Naive thymus-derived CD4-positive, alpha-beta T cell (primary cell): ENCODE results near the gene ST8SIA5. TPM values are rescaled to one million over a fixed set of nuclear protein-coding genes. Genes with fewer than 3 reads are reported as not detected.

ENCODE experiments used
- ATAC-seq: fragments of 150-1000 bp; cut with Tn5 transposase; 2 replicates; pipeline ENCODE4 v1.10.0; 2021; ENCODE audit warnings: mild to moderate bottlenecking, moderate library complexity
- CTCF ChIA-PET: fragments of 350-600 bp; sonication (Branson Sonifier 250); formaldehyde crosslinking; loops from one replicate; lab custom pipeline; 2021; ENCODE audit warnings: antibody characterized with exemption; lab: Charles Lee
- POLR2A ChIA-PET: fragments of 350-600 bp; sonication (Branson Sonifier 250); formaldehyde crosslinking; loops from one replicate; lab custom pipeline; 2021; ENCODE audit warnings: antibody characterized with exemption, inconsistent platforms; lab: Charles Lee
- DNase-seq, 9 donors: peaks; one replicate each; pipeline versions ENCODE4 v3.0.0 to v3.0.0-alpha.2; 2020 to 2022; ENCODE audit warnings: mixed read lengths in 1 of 9
- H3K27ac ChIP-seq: one replicate; pipeline ENCODE4 v1.7.0; 2013; ENCODE audit warnings: mild to moderate bottlenecking, low read depth, low read length, moderate library complexity
- H3K27me3 ChIP-seq, 2 donors: one replicate each; pipeline ENCODE4 v1.7.0; 2013; ENCODE audit warnings: low read length in 2 of 2, mild to moderate bottlenecking in 2 of 2, moderate library complexity in 2 of 2; ENCODE audit not compliant: control insufficient read depth in 2 of 2, insufficient read depth in 2 of 2
- H3K36me3 ChIP-seq, 3 experiments: 1 replicate in 2 of 3; 2 replicates in 1 of 3; pipeline ENCODE4 v1.7.0; 2013; ENCODE audit warnings: low read length in 3 of 3, mild to moderate bottlenecking in 3 of 3, moderate library complexity in 1 of 3; ENCODE audit not compliant: insufficient read depth in 3 of 3, control insufficient read depth in 2 of 3
- H3K4me1 ChIP-seq, 2 donors: one replicate each; pipeline ENCODE4 v1.7.0; 2013; ENCODE audit warnings: low read length in 2 of 2, mild to moderate bottlenecking in 2 of 2, moderate library complexity in 1 of 2; ENCODE audit not compliant: control insufficient read depth in 2 of 2, insufficient read depth in 2 of 2
- H3K4me3 ChIP-seq: 2 replicates; pipeline ENCODE4 v1.7.0; 2013; ENCODE audit warnings: mild to moderate bottlenecking, low read length
- H3K9me3 ChIP-seq, 3 experiments: 1 replicate in 2 of 3; 2 replicates in 1 of 3; pipeline ENCODE4 v1.7.0; 2013; ENCODE audit warnings: low read length in 3 of 3; ENCODE audit not compliant: control insufficient read depth in 2 of 3
- H3K27ac Mint-ChIP-seq, 9 donors: one replicate each; pipeline ENCODE4 v1.8.0; 2020 to 2022; ENCODE audit warnings: mixed read lengths in 9 of 9, mild to moderate bottlenecking in 8 of 9, moderate library complexity in 5 of 9, inconsistent platforms in 2 of 9
- H3K27me3 Mint-ChIP-seq, 5 donors: one replicate each; pipeline ENCODE4 v1.8.0; 2021 to 2022; ENCODE audit warnings: mixed read lengths in 5 of 5, mild to moderate bottlenecking in 1 of 5
- H3K36me3 Mint-ChIP-seq, 5 donors: one replicate each; pipeline ENCODE4 v1.8.0; 2020 to 2022; ENCODE audit warnings: mixed read lengths in 5 of 5, mild to moderate bottlenecking in 3 of 5, inconsistent platforms in 1 of 5
- H3K4me1 Mint-ChIP-seq, 7 donors: one replicate each; pipeline ENCODE4 v1.8.0; 2020 to 2022; ENCODE audit warnings: mixed read lengths in 7 of 7, mild to moderate bottlenecking in 3 of 7, inconsistent platforms in 1 of 7
- H3K4me3 Mint-ChIP-seq, 10 donors: one replicate each; pipeline ENCODE4 v1.8.0; 2020 to 2022; ENCODE audit warnings: mild to moderate bottlenecking in 10 of 10, mixed read lengths in 10 of 10, moderate library complexity in 6 of 10, inconsistent platforms in 2 of 10
- H3K9me3 Mint-ChIP-seq, 11 donors: one replicate each; pipeline ENCODE4 v1.8.0; 2020 to 2022; ENCODE audit warnings: mixed read lengths in 11 of 11, mild to moderate bottlenecking in 4 of 11, inconsistent platforms in 1 of 11, moderate library complexity in 1 of 11
- intact Hi-C, 2 donors: fragments of 100-400 bp; cut with micrococcal nuclease; formaldehyde crosslinking; loops; one replicate each; pipeline ENCODE4 v1.15.1; 2023
- polyA plus RNA-seq, 2 donors: library from polyadenylated mRNA; unstranded; fragments of 300-500 nt; fragmentation: Illumina TruSeq; gene quantifications; one replicate each; pipeline ENCODE4 v1.2.3, GENCODE V29; 2021
- total RNA-seq, 6 experiments: library from RNA in 5 of 6; stranded (reverse) in 5 of 6; gene quantifications; 1 replicate in 5 of 6; 2 replicates in 1 of 6; pipeline ENCODE4 v1.2.3 and lab custom pipeline; 2021 to 2026

ST8SIA5 gene
- total and polyA plus RNA-seq, 7 experiments from 2014 or later: 0.02 to 0.11 TPM; not detected in 5

- Mint-ChIP-seq H3K4me3 (no peak overlapping the region), H3K9me3 (peaks cover 0 to 2% (median 0%) of the 10 kb centered on the region in 11 donors), H3K36me3 (no peaks in the 10 kb centered on the region), H3K4me1 (peaks cover 0 to 3% (median 0%) of the 10 kb centered on the region in 7 donors), H3K27ac (no peak overlapping the region), H3K27me3 (peaks cover 0 to 28% (median 11%) of the 10 kb centered on the region in 5 donors)
- POLR2A ChIA-PET: no interaction called here
- ATAC-seq (no peak), DNase-seq (no peak)
- no peaks in the 10 kb centered on the region for H3K9me3 ChIP-seq
- no peaks in the 10 kb centered on the region for H3K27me3 ChIP-seq
- no peak overlapping the region for H3K4me3 ChIP-seq
- no peaks in the 10 kb centered on the region for H3K36me3 ChIP-seq
- no peak overlapping the region for H3K27ac ChIP-seq
- CTCF ChIA-PET: no interaction called here
- no peaks in the 10 kb centered on the region for H3K4me1 ChIP-seq
- intact Hi-C loops: no loop called here
Measured at GRCh38 chr18:46719388-46719787, 37.5 kb downstream of the ST8SIA5 start.

DNA sequence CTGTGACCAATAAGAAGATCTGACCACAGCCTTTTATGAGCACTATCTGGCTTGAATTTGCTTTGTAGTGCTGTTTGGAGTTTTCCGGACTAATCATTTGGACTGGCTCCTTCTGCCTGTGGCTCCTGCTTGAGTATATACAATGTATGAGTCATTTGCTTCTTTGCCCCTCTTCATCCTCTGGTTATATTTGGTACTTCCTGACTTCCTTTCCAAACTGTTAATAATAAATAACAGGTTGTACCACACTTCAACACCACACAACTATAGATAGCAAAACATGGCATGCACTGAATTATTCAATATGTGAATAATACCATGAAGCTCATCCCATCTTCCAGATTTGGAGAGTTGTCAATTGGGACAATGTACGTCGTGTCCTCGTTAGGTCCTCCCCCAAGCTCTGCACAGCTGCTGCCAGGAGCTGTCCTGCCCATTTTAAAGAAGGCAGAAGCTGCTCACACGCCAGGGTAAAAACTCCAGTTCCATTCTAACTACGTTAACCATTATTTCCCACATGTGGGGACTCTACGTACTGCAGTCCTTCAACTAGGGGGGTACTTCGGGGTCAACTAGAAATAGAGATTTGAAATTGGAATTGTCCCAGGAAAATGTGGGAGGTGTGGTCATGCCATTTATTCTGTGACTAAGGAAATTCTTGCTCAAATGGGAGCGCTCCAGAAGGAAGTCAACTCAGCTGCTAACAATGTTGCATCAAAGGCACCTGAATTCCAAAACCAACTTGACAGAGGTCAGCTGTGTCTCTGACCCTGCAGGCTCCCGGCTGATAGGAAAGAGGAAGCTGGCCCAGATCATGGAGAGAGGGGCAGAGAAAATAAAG is 38.1 kb downstream of the ST8SIA5 start:
- Mint-ChIP-seq H3K4me1 (peaks cover 0 to 3% (median 0%) of the 10 kb centered on the region in 7 donors), H3K36me3 (no peaks in the 10 kb centered on the region), H3K27me3 (peaks cover 0 to 28% (median 11%) of the 10 kb centered on the region in 5 donors), H3K4me3 (no peak overlapping the region), H3K27ac (no peak overlapping the region), H3K9me3 (peaks cover 0 to 2% (median 0%) of the 10 kb centered on the region in 11 donors)
- ChIA-PET CTCF (no interaction called here), POLR2A (no interaction called here)
- no peak overlapping the region for H3K27ac ChIP-seq
- intact Hi-C loops: no loop called here
- H3K4me1 ChIP-seq: no peaks in the 10 kb centered on the region
- H3K9me3 ChIP-seq: no peaks in the 10 kb centered on the region
- no peaks in the 10 kb centered on the region for H3K27me3 ChIP-seq
- ATAC-seq (no peak), DNase-seq (no peak)
- no peaks in the 10 kb centered on the region for H3K36me3 ChIP-seq
- H3K4me3 ChIP-seq: no peak overlapping the region

- H3K27me3 Mint-ChIP-seq: peaks cover 0 to 28% (median 11%) of the 10 kb centered on the region in 5 donors
Measured at GRCh38 chr18:46716827-46717226, 40.0 kb downstream of the ST8SIA5 start.

GRCh38 chr18:46716336-46716735 is 40.5 kb downstream of the ST8SIA5 start:
- no peaks in the 10 kb centered on the region for H3K9me3 ChIP-seq
- no peaks in the 10 kb centered on the region for H3K27me3 ChIP-seq
- ChIA-PET POLR2A (no interaction called here), CTCF (no interaction called here)
- no peak overlapping the region for H3K4me3 Mint-ChIP-seq
- no peak overlapping the region for H3K4me3 ChIP-seq
- ATAC-seq (no peak), DNase-seq (no peak)
- H3K36me3 ChIP-seq: no peaks in the 10 kb centered on the region
- H3K27me3 Mint-ChIP-seq: peaks cover 0 to 28% (median 11%) of the 10 kb centered on the region in 5 donors
- no peaks in the 10 kb centered on the region for H3K4me1 ChIP-seq
- H3K27ac ChIP-seq: no peak overlapping the region
- H3K4me1 Mint-ChIP-seq: peaks cover 0 to 1% (median 0%) of the 10 kb centered on the region in 7 donors
- H3K36me3 Mint-ChIP-seq: no peaks in the 10 kb centered on the region
- H3K9me3 Mint-ChIP-seq: peaks cover 0 to 2% (median 0%) of the 10 kb centered on the region in 11 donors
- intact Hi-C loops: no loop called here
- H3K27ac Mint-ChIP-seq: no peak overlapping the region

More at GRCh38 chr18:46716827-46717226, 40.0 kb downstream of the ST8SIA5 start:
- no peak overlapping the region for H3K4me3 Mint-ChIP-seq
- H3K4me1 Mint-ChIP-seq: peaks cover 0 to 1% (median 0%) of the 10 kb centered on the region in 7 donors
- no peaks in the 10 kb centered on the region for H3K36me3 Mint-ChIP-seq
- Histone ChIP-seq H3K4me1 (no peaks in the 10 kb centered on the region), H3K27me3 (no peaks in the 10 kb centered on the region), H3K9me3 (no peaks in the 10 kb centered on the region), H3K27ac (no peak overlapping the region), H3K36me3 (no peaks in the 10 kb centered on the region), H3K4me3 (no peak overlapping the region)
- DNase-seq: no peak
- no peak overlapping the region for H3K27ac Mint-ChIP-seq
- H3K9me3 Mint-ChIP-seq: peaks cover 0 to 2% (median 0%) of the 10 kb centered on the region in 11 donors
- intact Hi-C loops: no loop called here
- ChIA-PET POLR2A (no interaction called here), CTCF (no interaction called here)
- ATAC-seq: no peak

GRCh38 chr18:46715062-46715461 is 41.8 kb downstream of the ST8SIA5 start:
- Mint-ChIP-seq H3K36me3 (no peaks in the 10 kb centered on the region), H3K4me3 (no peak overlapping the region), H3K4me1 (peaks cover 0 to 1% (median 0%) of the 10 kb centered on the region in 7 donors), H3K27ac (no peak overlapping the region), H3K27me3 (peaks cover 0 to 26% (median 11%) of the 10 kb centered on the region in 5 donors), H3K9me3 (peaks cover 0 to 2% (median 0%) of the 10 kb centered on the region in 11 donors)
- ATAC-seq (no peak), DNase-seq (no peak)
- H3K4me1 ChIP-seq: no peaks in the 10 kb centered on the region
- no peak overlapping the region for H3K27ac ChIP-seq
- no peaks in the 10 kb centered on the region for H3K9me3 ChIP-seq
- no peaks in the 10 kb centered on the region for H3K36me3 ChIP-seq
- POLR2A ChIA-PET: no interaction called here
- CTCF ChIA-PET: no interaction called here
- intact Hi-C loops: no loop called here
- no peaks in the 10 kb centered on the region for H3K27me3 ChIP-seq
- H3K4me3 ChIP-seq: no peak overlapping the region

DNA sequence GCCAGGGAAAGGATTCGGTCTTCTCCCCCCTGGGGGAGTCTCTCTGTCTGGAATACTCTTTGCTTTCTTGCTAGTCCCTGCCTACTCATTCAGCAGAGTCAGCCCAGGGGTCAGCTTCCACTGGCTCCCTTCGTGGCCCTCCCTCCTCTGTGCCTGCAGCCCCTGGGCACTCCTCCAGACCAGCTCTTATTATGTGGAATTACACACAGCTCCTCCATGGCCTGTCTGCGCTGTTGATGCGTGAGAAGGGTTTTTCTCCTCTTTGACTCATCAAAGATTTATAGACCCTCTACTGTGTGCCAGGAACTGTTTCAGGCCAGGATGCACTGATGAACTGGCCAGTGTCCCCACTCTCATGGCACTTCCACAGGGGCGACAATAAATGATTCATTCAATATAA is 44.4 kb downstream of the ST8SIA5 start:
- H3K4me3 ChIP-seq: no peak overlapping the region
- no peaks in the 10 kb centered on the region for H3K36me3 ChIP-seq
- ATAC-seq (no peak), DNase-seq (no peak)
- no peaks in the 10 kb centered on the region for H3K9me3 ChIP-seq
- Mint-ChIP-seq H3K4me1 (peaks cover 0 to 4% (median 0%) of the 10 kb centered on the region in 7 donors), H3K27me3 (peaks cover 0 to 7% (median 3%) of the 10 kb centered on the region in 5 donors), H3K4me3 (no peak overlapping the region), H3K9me3 (no peaks in the 10 kb centered on the region), H3K36me3 (no peaks in the 10 kb centered on the region), H3K27ac (no peak overlapping the region)
- intact Hi-C loops: no loop called here
- no peaks in the 10 kb centered on the region for H3K27me3 ChIP-seq
- ChIA-PET POLR2A (no interaction called here), CTCF (no interaction called here)
- H3K27ac ChIP-seq: no peak overlapping the region
- H3K4me1 ChIP-seq: no peaks in the 10 kb centered on the region
